Stimulated activated CD8-positive, alpha-beta memory T cell treated with anti-CD3 and anti-CD28 coated beads, Interleukin-12 subunit alpha, Interleukin-12 subunit beta, amount 100 ng/mL, for 24 hours (primary cell): Measurements from ENCODE around the gene LRRC23.
A peak's percentile ranks its signal among the peaks of the same experiment; 100 is the strongest.

Source experiments
- DNase-seq: peaks from one replicate; pipeline ENCODE4 v3.0.0-alpha.2; 2020; ENCODE audit errors: extremely low read depth

The LRRC23 gene

GRCh38 chr12:6943722-6944380 lies 39.2 kb downstream of the LRRC23 start, which contains the start of the genes C12orf57 and RNU7-1:
C12orf57 (plus strand) TSS chr12:6944022; CDS start chr12:6944122, 100 bp downstream.
RNU7-1 (plus strand) TSS chr12:6943816.
- DNase-seq = no peak

- peak; percentile 74 for DNase-seq
Measured at GRCh38 chr12:6944381-6945186, 40.0 kb downstream of the LRRC23 start.

GRCh38 chr12:6945613-6946012 lies 41.0 kb downstream of the LRRC23 start:
- DNase-seq = no peak

- DNase-seq = no peak
Measured at GRCh38 chr12:6946033-6946919, 41.7 kb downstream of the LRRC23 start.

- no peak for DNase-seq
Measured at GRCh38 chr12:6946920-6947374, 42.3 kb downstream of the LRRC23 start.

GRCh38 chr12:6947615-6948014 lies 43.0 kb downstream of the LRRC23 start:
- DNase-seq = no peak

- DNase-seq = no peak
Measured at GRCh38 chr12:6948873-6949594, 44.4 kb downstream of the LRRC23 start.

- DNase-seq = no peak
Measured at GRCh38 chr12:6950401-6950801, 45.8 kb downstream of the LRRC23 start.

- no peak for DNase-seq
Measured at GRCh38 chr12:6950811-6951540, 46.4 kb downstream of the LRRC23 start, which contains the start of gene PTPN6. PTPN6 (plus strand) TSS chr12:6951356; CDS start chr12:6951513, 157 bp downstream.

- no peak for DNase-seq
Measured at GRCh38 chr12:6951551-6952120, 47.0 kb downstream of the LRRC23 start.

GRCh38 chr12:6952121-6952862 lies 47.7 kb downstream of the LRRC23 start:
- no peak for DNase-seq

GRCh38 chr12:6952863-6953441 lies 48.3 kb downstream of the LRRC23 start:
- DNase-seq = no peak

- peak; percentile 70 for DNase-seq
Measured at GRCh38 chr12:6953442-6954315, 49.1 kb downstream of the LRRC23 start.

GRCh38 chr12:6954316-6955107 lies 49.9 kb downstream of the LRRC23 start:
- DNase-seq = no peak

GRCh38 chr12:6955108-6956020 lies 50.7 kb downstream of the LRRC23 start:
- no peak for DNase-seq
